Neutrophil (primary cell): ENCODE measurements around the gene PLXNA4.

ENCODE experiments used
- H3K27ac ChIP-seq: fragments of 200-600 bp; sonication (generic); 2 replicates; pipeline ENCODE4 v1.5.1; 2016; ENCODE audit warnings: mild to moderate bottlenecking, moderate library complexity
- H3K27me3 ChIP-seq: fragments of 200-600 bp; sonication (generic); 2 replicates; pipeline ENCODE4 v1.6.0; 2016; ENCODE audit warnings: mild to moderate bottlenecking
- H3K36me3 ChIP-seq: fragments of 200-600 bp; sonication (generic); 2 replicates; pipeline ENCODE4 v1.5.1; 2017
- H3K4me1 ChIP-seq, 2 experiments: fragments of 200-600 bp in 1 of 2; sonication (generic) in 1 of 2; 1 replicate in 1 of 2; 2 replicates in 1 of 2; pipeline versions ENCODE4 v1.5.1 to v1.6.1; 2013 to 2016; ENCODE audit warnings: low read depth in 1 of 2, low read length in 1 of 2, mild to moderate bottlenecking in 1 of 2, moderate library complexity in 1 of 2; ENCODE audit not compliant: control insufficient read depth in 1 of 2, insufficient read depth in 1 of 2
- H3K4me3 ChIP-seq, 2 experiments: fragments of 200-600 bp in 1 of 2; sonication (generic) in 1 of 2; 1 replicate in 1 of 2; 2 replicates in 1 of 2; pipeline ENCODE4 v1.5.1; 2013 to 2016; ENCODE audit warnings: low read depth in 1 of 2, low read length in 1 of 2, mild to moderate bottlenecking in 1 of 2, moderate library complexity in 1 of 2
- H3K9me3 ChIP-seq: fragments of 200-600 bp; sonication (generic); 2 replicates; pipeline ENCODE4 v1.5.1; 2016
- CTCF ChIP-seq: fragments of 200-600 bp; sonication (generic); IDR thresholded peaks from 2 replicates; pipeline ENCODE4 v1.5.1; 2016; ENCODE audit warnings: antibody characterized with exemption

The PLXNA4 gene

GRCh38 chr7:132103718-132104117 is 472.6 kb downstream of the PLXNA4 start:
- Histone ChIP-seq H3K4me1 (no peaks in the 10 kb centered on the region), H3K36me3 (no peaks in the 10 kb centered on the region), H3K9me3 (no peaks in the 10 kb centered on the region), H3K4me3 (no peak overlapping the region), H3K27me3 (no peaks in the 10 kb centered on the region), H3K27ac (no peak overlapping the region)
- no peak for TF ChIP-seq CTCF

DNA sequence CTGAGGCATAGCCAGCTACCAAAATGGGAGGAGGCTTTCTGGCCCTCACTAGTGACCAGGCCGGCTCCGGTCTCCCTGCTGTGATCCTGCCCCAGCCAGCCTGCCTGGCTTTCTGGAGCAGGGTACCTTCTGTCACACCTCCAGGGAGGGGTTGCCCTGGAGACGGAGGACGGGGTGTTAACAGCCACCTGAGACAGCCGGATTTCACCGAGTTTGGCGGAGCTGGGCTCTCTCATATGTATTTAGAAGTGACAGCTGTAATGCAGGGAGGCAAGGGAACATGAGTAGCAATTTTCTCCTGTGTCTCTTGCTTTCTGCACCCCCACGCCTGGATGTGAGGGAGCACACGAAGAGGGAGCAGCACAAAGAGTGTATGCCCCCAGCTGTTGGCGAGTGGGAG is 473.3 kb downstream of the PLXNA4 start:
- no peaks in the 10 kb centered on the region for H3K27me3 ChIP-seq
- no peak overlapping the region for H3K4me3 ChIP-seq
- no peak for TF ChIP-seq CTCF
- H3K4me1 ChIP-seq, result no peaks in the 10 kb centered on the region
- H3K9me3 ChIP-seq, result no peaks in the 10 kb centered on the region
- H3K27ac ChIP-seq, result no peak overlapping the region
- no peaks in the 10 kb centered on the region for H3K36me3 ChIP-seq

- Histone ChIP-seq H3K27ac (no peak overlapping the region), H3K4me1 (no peaks in the 10 kb centered on the region), H3K36me3 (no peaks in the 10 kb centered on the region), H3K9me3 (no peaks in the 10 kb centered on the region), H3K4me3 (no peak overlapping the region), H3K27me3 (no peaks in the 10 kb centered on the region)
- TF ChIP-seq CTCF, result no peak
Measured at GRCh38 chr7:132102391-132102790, 473.9 kb downstream of the PLXNA4 start.

- Histone ChIP-seq H3K9me3 (no peaks in the 10 kb centered on the region), H3K4me3 (no peak overlapping the region), H3K36me3 (no peaks in the 10 kb centered on the region), H3K27ac (no peak overlapping the region), H3K27me3 (no peaks in the 10 kb centered on the region), H3K4me1 (no peaks in the 10 kb centered on the region)
- TF ChIP-seq CTCF, result no peak
Measured at GRCh38 chr7:132100981-132101380, 475.3 kb downstream of the PLXNA4 start.

DNA sequence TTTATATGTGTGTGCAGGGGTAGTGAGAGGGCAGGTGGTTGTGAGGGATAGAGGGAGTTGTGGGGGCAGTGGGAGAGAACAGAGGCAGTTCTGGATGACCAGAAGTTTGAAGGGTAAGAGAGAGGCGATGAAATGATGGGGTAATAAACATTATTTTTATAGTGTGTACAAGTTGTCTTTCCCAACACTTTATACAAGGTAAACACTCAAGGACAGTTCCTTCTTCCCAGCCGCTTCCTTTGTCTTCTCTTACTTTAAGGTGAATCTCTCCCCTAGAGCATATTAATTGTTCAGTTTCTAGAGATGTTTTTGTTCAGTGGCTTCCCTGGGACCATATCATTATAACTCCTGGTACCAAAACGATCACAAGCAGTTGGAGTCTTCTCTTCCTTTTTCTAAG is 475.8 kb downstream of the PLXNA4 start:
- Histone ChIP-seq H3K27me3 (no peaks in the 10 kb centered on the region), H3K36me3 (no peaks in the 10 kb centered on the region), H3K9me3 (no peaks in the 10 kb centered on the region), H3K27ac (no peak overlapping the region), H3K4me1 (no peaks in the 10 kb centered on the region), H3K4me3 (no peak overlapping the region)
- TF ChIP-seq CTCF, result no peak

DNA sequence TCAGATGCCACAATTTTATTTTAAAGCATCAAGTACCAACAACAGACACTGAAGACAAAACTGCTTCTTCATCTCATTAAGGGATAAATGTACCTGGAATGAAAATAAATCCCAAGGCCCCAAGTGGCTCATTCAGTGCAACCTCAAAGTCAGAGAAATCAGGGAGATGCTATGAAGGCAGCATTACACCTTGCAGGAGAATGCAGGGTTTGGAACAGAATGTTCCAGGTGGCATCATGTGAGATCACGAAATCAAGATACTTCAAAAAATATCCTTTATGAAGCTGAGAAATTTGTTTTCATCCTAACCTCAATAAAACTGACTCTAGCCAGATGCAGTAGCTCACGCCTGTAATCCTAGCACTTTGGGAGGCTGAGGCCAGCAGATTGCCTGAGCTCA is 477.1 kb downstream of the PLXNA4 start:
- TF ChIP-seq CTCF, result no peak
- Histone ChIP-seq H3K36me3 (no peaks in the 10 kb centered on the region), H3K27ac (no peak overlapping the region), H3K9me3 (no peaks in the 10 kb centered on the region), H3K4me3 (no peak overlapping the region), H3K4me1 (no peaks in the 10 kb centered on the region), H3K27me3 (no peaks in the 10 kb centered on the region)
